ENCODE measurements around the gene SPOCK2.
"Not testable (repeated sequence)": the region's sequence is repeated elsewhere in the genome, so short reads cannot be mapped to it uniquely, and the experiment has no call there.

SPOCK2 gene

GRCh38 chr10:72056113-72056512 lies 32.2 kb downstream of the SPOCK2 start:
- no peak for DNase-seq (ENCODE audit: low spot score)

DNA sequence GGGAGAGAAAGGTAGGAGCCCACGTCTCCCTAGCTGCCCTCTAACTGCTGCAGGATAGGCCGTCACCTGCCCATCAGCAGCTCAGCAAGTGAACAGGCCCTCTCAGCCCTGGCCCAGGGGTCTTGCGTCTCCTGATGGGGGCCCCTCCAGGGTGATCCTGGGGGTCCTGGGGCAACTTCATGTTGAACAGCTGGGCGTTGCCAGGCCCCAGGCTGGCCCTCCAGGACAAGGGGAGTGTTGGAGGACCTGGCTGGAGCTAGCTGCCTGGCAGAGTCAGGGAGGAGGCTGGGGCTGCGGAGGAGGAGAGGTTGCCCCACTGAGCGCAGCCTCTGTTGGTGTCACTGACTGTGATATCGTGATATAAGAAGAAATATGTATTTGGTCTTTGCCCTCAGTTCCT lies 34.7 kb downstream of the SPOCK2 start:
- no peak for DNase-seq (ENCODE audit: low spot score)

DNA sequence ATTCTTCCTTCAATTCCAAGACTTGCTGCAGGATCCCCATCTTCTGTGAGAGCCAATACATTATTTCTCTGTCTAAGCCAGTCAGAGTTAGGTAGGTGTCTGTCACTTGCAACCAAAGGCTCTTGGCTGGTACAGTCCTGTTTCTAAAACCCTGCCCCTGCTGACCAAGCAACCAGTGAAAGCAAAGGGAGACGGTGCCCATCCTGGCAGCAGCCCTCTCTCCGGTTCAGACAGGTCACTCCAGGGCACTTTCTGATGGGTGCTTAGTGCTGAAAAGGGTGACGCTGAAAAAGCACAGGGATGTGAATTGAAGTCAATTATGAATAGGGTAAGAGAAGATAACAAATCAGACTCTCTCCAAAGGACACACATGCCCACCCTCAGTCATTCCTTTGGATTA lies 37.5 kb downstream of the SPOCK2 start:
- DNase-seq (ENCODE audit: low spot score), result no peak

GRCh38 chr10:72049969-72050781 lies 38.2 kb downstream of the SPOCK2 start:
- no peak for DNase-seq (ENCODE audit: low spot score)

- no peak for DNase-seq (ENCODE audit: low spot score)
Measured at GRCh38 chr10:72049472-72049871, 38.9 kb downstream of the SPOCK2 start.

DNA sequence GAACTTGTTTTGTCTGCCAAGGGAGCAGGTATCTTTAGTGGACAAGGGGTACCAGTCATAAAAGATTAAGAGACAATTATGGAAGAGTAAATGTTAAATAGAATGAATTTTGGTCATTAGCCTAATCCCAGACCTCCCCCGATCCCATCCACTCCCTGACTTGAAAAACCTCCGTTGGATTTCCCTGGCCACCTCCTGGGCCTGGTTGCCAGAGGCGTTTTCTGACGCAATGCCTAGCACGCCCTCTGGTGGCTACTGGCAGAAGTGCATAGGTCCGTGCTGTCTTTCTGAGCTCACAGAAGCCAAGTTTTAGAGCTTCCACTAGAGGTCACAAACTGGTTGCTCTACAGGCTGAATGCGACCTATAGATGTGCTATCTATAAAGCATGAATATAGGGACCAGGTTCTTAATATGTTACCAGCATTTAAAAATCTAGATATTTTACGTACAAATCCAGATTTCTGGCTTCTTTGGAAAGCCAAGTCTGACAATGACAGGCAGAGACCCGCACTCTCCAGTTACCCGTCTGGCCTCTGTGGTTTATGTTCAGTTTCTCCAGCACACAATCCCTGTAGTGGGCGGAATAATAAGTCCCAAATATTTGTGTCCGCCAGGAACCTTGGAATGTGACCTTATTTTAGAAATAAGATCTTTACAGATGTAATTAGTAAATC lies 39.8 kb downstream of the SPOCK2 start:
- peak; percentile 95 for DNase-seq (ENCODE audit: low spot score)

- no peak for DNase-seq (ENCODE audit: low spot score)
Measured at GRCh38 chr10:72045586-72045985, 42.8 kb downstream of the SPOCK2 start.

- DNase-seq (ENCODE audit: low spot score), result no peak
Measured at GRCh38 chr10:72044417-72045041, 43.8 kb downstream of the SPOCK2 start.

GRCh38 chr10:72043016-72043834 lies 45.1 kb downstream of the SPOCK2 start:
- DNase-seq (ENCODE audit: low spot score), result no peak

- DNase-seq (ENCODE audit: low spot score), result no peak
Measured at GRCh38 chr10:72041491-72041890, 46.9 kb downstream of the SPOCK2 start.

- DNase-seq (ENCODE audit: low spot score), result no peak
Measured at GRCh38 chr10:72039377-72039776, 49.0 kb downstream of the SPOCK2 start.

- no peak for DNase-seq (ENCODE audit: low spot score)
Measured at GRCh38 chr10:72038458-72039001, 49.8 kb downstream of the SPOCK2 start.

DNA sequence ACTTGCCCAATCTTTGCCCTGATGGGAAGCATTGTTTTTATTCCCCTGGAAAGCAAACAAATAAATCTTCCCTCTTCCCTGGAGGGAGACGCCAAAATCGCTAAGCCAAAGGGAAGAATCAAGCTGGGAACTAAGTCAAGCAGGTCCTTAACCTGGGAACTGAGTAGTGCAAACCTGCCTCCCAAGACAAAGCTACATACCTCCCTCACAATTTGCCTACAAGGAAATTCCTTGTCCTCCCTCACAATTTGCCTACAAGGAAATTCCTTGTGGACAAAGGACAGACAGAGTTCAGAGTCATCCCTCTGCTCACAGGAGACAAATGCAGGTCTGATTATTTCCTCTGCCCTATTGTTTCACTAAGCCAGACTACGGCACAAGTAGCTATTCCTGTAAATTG lies 50.5 kb downstream of the SPOCK2 start:
- DNase-seq (ENCODE audit: low spot score), result no peak

DNA sequence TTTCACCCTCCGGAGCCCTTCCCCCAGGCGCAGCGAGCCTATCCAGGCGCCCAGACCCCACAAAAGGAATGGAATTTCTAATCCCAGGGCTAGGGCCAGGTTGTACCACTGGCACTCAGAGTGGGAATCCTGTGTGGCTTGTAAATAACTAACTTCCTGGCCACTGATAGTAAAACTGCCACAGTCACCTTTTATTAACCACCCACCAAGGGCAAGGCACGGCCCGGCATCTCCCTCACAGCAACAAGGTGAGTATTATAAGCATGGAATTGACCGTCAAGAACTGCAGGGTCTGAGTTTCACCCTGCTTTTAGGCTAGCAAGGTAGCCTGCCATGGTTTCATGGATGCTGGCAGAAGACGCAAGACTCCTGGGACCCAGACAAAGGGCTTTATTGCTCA lies 51.1 kb downstream of the SPOCK2 start:
- DNase-seq (ENCODE audit: low spot score), result no peak

GRCh38 chr10:72035252-72035887 lies 53.0 kb downstream of the SPOCK2 start:
- no peak for DNase-seq (ENCODE audit: low spot score)

- DNase-seq (ENCODE audit: low spot score), result no peak
Measured at GRCh38 chr10:72034761-72035160, 53.6 kb downstream of the SPOCK2 start.

- no peak for DNase-seq (ENCODE audit: low spot score)
Measured at GRCh38 chr10:72034040-72034499, 54.3 kb downstream of the SPOCK2 start.

DNA sequence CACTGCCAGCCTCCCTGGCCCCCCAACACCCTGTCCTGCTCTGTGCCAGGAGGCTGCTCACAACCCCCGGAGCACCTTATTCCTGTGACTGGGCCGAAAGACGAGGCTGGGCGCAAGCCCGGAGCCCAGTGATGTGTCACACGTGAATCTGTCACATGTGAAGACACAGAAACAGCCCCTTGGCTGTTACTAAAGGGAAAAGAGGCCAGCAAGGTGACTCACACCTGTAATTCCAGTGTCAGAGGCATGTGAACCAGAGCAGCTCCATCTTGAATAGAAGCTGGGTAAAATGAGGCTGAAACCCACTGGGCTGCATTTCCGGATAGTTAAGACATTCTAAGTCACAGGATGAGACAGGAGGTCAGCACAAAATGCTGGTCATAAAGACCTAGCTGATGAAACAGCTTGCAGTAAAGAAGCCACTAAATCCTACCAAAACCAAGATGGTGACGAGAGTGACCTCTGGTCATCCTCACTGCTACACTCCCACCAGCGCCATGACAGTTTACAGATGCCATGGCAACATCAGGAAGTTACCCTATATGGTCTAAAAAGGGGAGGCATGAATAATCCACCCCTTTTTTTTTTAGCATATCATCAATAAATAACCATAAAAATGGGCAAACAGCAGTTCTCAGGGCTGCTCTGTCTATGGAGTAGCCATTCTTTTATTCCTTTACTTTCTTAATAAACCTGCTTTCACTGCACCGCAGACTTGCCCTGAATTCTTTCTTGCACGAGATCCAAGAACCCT lies 55.8 kb downstream of the SPOCK2 start:
- not testable (repeated sequence) for DNase-seq (ENCODE audit: low spot score)

DNA sequence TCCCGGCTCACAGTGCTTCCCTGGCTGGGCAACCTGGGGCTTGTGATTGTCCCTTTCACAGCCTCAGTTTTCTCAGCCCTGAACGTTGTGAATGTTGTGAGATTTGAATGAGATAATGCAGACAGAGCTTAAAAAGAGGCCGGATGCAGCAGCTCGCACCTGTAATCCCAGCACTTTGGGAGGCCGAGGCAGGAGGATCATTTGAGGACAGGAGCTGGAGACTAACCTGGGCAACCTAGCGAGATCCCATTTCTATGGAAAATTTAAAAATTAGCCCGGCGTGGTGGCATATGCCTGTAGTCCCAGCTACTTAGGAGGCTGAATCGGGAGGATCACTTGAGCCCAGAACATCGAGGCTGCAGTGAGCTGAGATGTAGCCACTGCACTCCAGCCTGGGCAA lies 56.6 kb downstream of the SPOCK2 start:
- DNase-seq (ENCODE audit: low spot score), result no peak

GRCh38 chr10:72030762-72031543 lies 57.4 kb downstream of the SPOCK2 start:
- DNase-seq (ENCODE audit: low spot score), result no peak

Measured in left forelimb (tissue), 1 donor.